Measurements from ENCODE around the gene CBFB. TPM values are rescaled to one million over a fixed set of nuclear protein-coding genes. Genes with fewer than 3 reads are reported as not detected.

Gene CBFB
- total and polyA plus RNA-seq, 7 donors: 9.6 to 28.0 (median 21.3) TPM

GRCh38 chr16:67088551-67088950 lies 59.6 kb downstream of the CBFB start:
- Histone ChIP-seq H3K4me3 (no peak overlapping the region), H3K4me1 (peaks cover 0 to 8% (median 0%) of the 10 kb centered on the region in 4 donors), H3K27me3 (no peaks in the 10 kb centered on the region), H3K36me3 (no peaks in the 10 kb centered on the region), H3K9me3 (no peaks in the 10 kb centered on the region), H3K27ac (no peak overlapping the region)
- no peak for TF ChIP-seq CTCF (IDR thresholded peaks at IDR 0.05)
- TF ChIP-seq EP300 (IDR thresholded peaks at IDR 0.05): no peak
- no peak for TF ChIP-seq POLR2AphosphoS5 (IDR thresholded peaks at IDR 0.05)
- TF ChIP-seq POLR2A (IDR thresholded peaks at IDR 0.05): no peak
- intact Hi-C loops (cut with DNase I): no loop called here
- no peak for DNase-seq
- WGBS, 2 donors: 83 to 88% methylated on average over 4 of the region's 4 CpGs

- DNase-seq: no peak
- H3K27me3 ChIP-seq: no peaks in the 10 kb centered on the region
- peaks cover 0 to 8% (median 0%) of the 10 kb centered on the region in 4 donors for H3K4me1 ChIP-seq
- H3K4me3 ChIP-seq: no peak overlapping the region
- H3K27ac ChIP-seq: no peak overlapping the region
- no peaks in the 10 kb centered on the region for H3K36me3 ChIP-seq
- no peak for TF ChIP-seq POLR2AphosphoS5 (IDR thresholded peaks at IDR 0.05)
- no peak for TF ChIP-seq EP300 (IDR thresholded peaks at IDR 0.05)
- no peak for TF ChIP-seq POLR2A (IDR thresholded peaks at IDR 0.05)
- no peak for TF ChIP-seq CTCF (IDR thresholded peaks at IDR 0.05)
- intact Hi-C loops (cut with DNase I): no loop called here
- H3K9me3 ChIP-seq: no peaks in the 10 kb centered on the region
Measured at GRCh38 chr16:67089101-67089500, 60.2 kb downstream of the CBFB start.

GRCh38 chr16:67091906-67092566 lies 63.1 kb downstream of the CBFB start:
- WGBS, 2 donors: 83 to 90% methylated on average over 4 of the region's 4 CpGs
- H3K4me3 ChIP-seq: no peak overlapping the region
- H3K27me3 ChIP-seq: no peaks in the 10 kb centered on the region
- no peak for DNase-seq
- intact Hi-C loops (cut with DNase I): no loop called here
- H3K27ac ChIP-seq: no peak overlapping the region
- no peak for TF ChIP-seq CTCF (IDR thresholded peaks at IDR 0.05)
- no peak for TF ChIP-seq POLR2AphosphoS5 (IDR thresholded peaks at IDR 0.05)
- TF ChIP-seq POLR2A (IDR thresholded peaks at IDR 0.05): no peak
- no peak for TF ChIP-seq EP300 (IDR thresholded peaks at IDR 0.05)
- no peaks in the 10 kb centered on the region for H3K9me3 ChIP-seq
- H3K4me1 ChIP-seq: no peaks in the 10 kb centered on the region
- no peaks in the 10 kb centered on the region for H3K36me3 ChIP-seq

GRCh38 chr16:67093098-67093726 lies 64.3 kb downstream of the CBFB start:
- H3K36me3 ChIP-seq: no peaks in the 10 kb centered on the region
- DNase-seq: no peak
- H3K27ac ChIP-seq: no peak overlapping the region
- no peaks in the 10 kb centered on the region for H3K9me3 ChIP-seq
- H3K4me3 ChIP-seq: no peak overlapping the region
- TF ChIP-seq POLR2AphosphoS5 (IDR thresholded peaks at IDR 0.05): no peak
- TF ChIP-seq CTCF (IDR thresholded peaks at IDR 0.05): no peak
- no peak for TF ChIP-seq EP300 (IDR thresholded peaks at IDR 0.05)
- TF ChIP-seq POLR2A (IDR thresholded peaks at IDR 0.05): no peak
- intact Hi-C loops (cut with DNase I): no loop called here
- WGBS, 2 donors: 89 to 90% methylated on average over 4 of the region's 4 CpGs
- H3K27me3 ChIP-seq: no peaks in the 10 kb centered on the region
- H3K4me1 ChIP-seq: no peaks in the 10 kb centered on the region
